Measurements from ENCODE around the gene NPEPL1. TPM values are rescaled to one million over a fixed set of nuclear protein-coding genes. Genes with fewer than 3 reads are reported as not detected.

NPEPL1 gene
- total RNA-seq, 1 experiment from 2014 or later, result 23.4 TPM

GRCh38 chr20:58742668-58743566 is 50.3 kb downstream of the NPEPL1 start:
- CTCF ChIA-PET, result interaction anchor here (0.6 kb wide), 3 partner anchors 202 to 522 kb away, joined by 3 read pairs; no protein-coding TSS in a partner anchor
- H3K36me3 Mint-ChIP-seq (ENCODE audit: insufficient read depth, unreplicated experiment), result no peaks in the 10 kb centered on the region
- POLR2A ChIA-PET, result no interaction called here
- peaks cover 8% of the 10 kb centered on the region for H3K9me3 Mint-ChIP-seq (ENCODE audit: unreplicated experiment)
- H3K4me3 Mint-ChIP-seq (ENCODE audit: unreplicated experiment), result no peak overlapping the region
- no peak for DNase-seq (ENCODE audit: unreplicated experiment)
- no peaks in the 10 kb centered on the region for H3K4me1 Mint-ChIP-seq (ENCODE audit: insufficient read depth, unreplicated experiment)
- peaks cover 95% of the 10 kb centered on the region for H3K27me3 Mint-ChIP-seq (ENCODE audit: insufficient read depth, unreplicated experiment)
- intact Hi-C loops (cut with micrococcal nuclease), result no loop called here
- TF ChIP-seq CTCF (IDR thresholded peaks at IDR 0.05; ENCODE audit: unreplicated experiment), result no peak
- H3K27ac Mint-ChIP-seq (ENCODE audit: low read depth, unreplicated experiment), result no peak overlapping the region
- BruUV-seq (replicated peaks), result no TSS peak

GRCh38 chr20:58743929-58744534 is 51.4 kb downstream of the NPEPL1 start:
- Mint-ChIP-seq H3K27ac (ENCODE audit: low read depth, unreplicated experiment) (no peak overlapping the region), H3K4me3 (ENCODE audit: unreplicated experiment) (no peak overlapping the region), H3K36me3 (ENCODE audit: insufficient read depth, unreplicated experiment) (no peaks in the 10 kb centered on the region), H3K9me3 (ENCODE audit: unreplicated experiment) (peaks cover 8% of the 10 kb centered on the region), H3K27me3 (ENCODE audit: insufficient read depth, unreplicated experiment) (peaks cover 100% of the 10 kb centered on the region), H3K4me1 (ENCODE audit: insufficient read depth, unreplicated experiment) (no peaks in the 10 kb centered on the region)
- ChIA-PET CTCF (interaction anchor here (0.6 kb wide), 1 partner anchor 203 kb away, joined by 3 read pairs; no protein-coding TSS in a partner anchor), POLR2A (no interaction called here)
- TF ChIP-seq CTCF (IDR thresholded peaks at IDR 0.05; ENCODE audit: unreplicated experiment), result no peak
- BruUV-seq (replicated peaks), result no TSS peak
- DNase-seq (ENCODE audit: unreplicated experiment), result no peak
- intact Hi-C loops (cut with micrococcal nuclease), result no loop called here

GRCh38 chr20:58744836-58745235 is 52.2 kb downstream of the NPEPL1 start:
- TF ChIP-seq CTCF (IDR thresholded peaks at IDR 0.05; ENCODE audit: unreplicated experiment), result no peak
- Mint-ChIP-seq H3K4me1 (ENCODE audit: insufficient read depth, unreplicated experiment) (no peaks in the 10 kb centered on the region), H3K4me3 (ENCODE audit: unreplicated experiment) (no peak overlapping the region), H3K27ac (ENCODE audit: low read depth, unreplicated experiment) (no peak overlapping the region), H3K9me3 (ENCODE audit: unreplicated experiment) (peaks cover 8% of the 10 kb centered on the region), H3K27me3 (ENCODE audit: insufficient read depth, unreplicated experiment) (peaks cover 99% of the 10 kb centered on the region), H3K36me3 (ENCODE audit: insufficient read depth, unreplicated experiment) (no peaks in the 10 kb centered on the region)
- intact Hi-C loops (cut with micrococcal nuclease), result no loop called here
- CTCF ChIA-PET, result interaction anchor here (0.6 kb wide), 1 partner anchor 14 kb away, joined by 4 read pairs; no protein-coding TSS in a partner anchor
- no peak for DNase-seq (ENCODE audit: unreplicated experiment)
- POLR2A ChIA-PET, result no interaction called here
- no TSS peak for BruUV-seq (replicated peaks)

- Mint-ChIP-seq H3K27me3 (ENCODE audit: insufficient read depth, unreplicated experiment) (peaks cover 99% of the 10 kb centered on the region), H3K9me3 (ENCODE audit: unreplicated experiment) (peaks cover 8% of the 10 kb centered on the region), H3K4me3 (ENCODE audit: unreplicated experiment) (no peak overlapping the region), H3K36me3 (ENCODE audit: insufficient read depth, unreplicated experiment) (no peaks in the 10 kb centered on the region), H3K27ac (ENCODE audit: low read depth, unreplicated experiment) (no peak overlapping the region), H3K4me1 (ENCODE audit: insufficient read depth, unreplicated experiment) (no peaks in the 10 kb centered on the region)
- no peak for TF ChIP-seq CTCF (IDR thresholded peaks at IDR 0.05; ENCODE audit: unreplicated experiment)
- no TSS peak for BruUV-seq (replicated peaks)
- no peak for DNase-seq (ENCODE audit: unreplicated experiment)
- POLR2A ChIA-PET, result no interaction called here
- intact Hi-C loops (cut with micrococcal nuclease), result no loop called here
- CTCF ChIA-PET, result interaction anchor here (0.6 kb wide), 1 partner anchor 15 kb away, joined by 4 read pairs; no protein-coding TSS in a partner anchor
These were observed 52.8 kb downstream of the NPEPL1 start for GRCh38 chr20:58745391-58745790.

Data from MCF 10A (cell line).